H9 (cell line): ENCODE measurements around the gene PKP3. TPM values are rescaled to one million over a fixed set of nuclear protein-coding genes. Genes with fewer than 3 reads are reported as not detected.

Experiments
- DNase-seq: peaks from one replicate; pipeline ENCODE4 v3.0.0-alpha.2; 2017
- H2AFZ ChIP-seq: one replicate; pipeline ENCODE4 v1.6.1; 2013; ENCODE audit warnings: mild to moderate bottlenecking, low read length, control low read depth, moderate library complexity
- H2AK5ac ChIP-seq: 2 replicates; pipeline ENCODE4 v1.6.1; 2013; ENCODE audit warnings: low read length, control low read depth, mixed read lengths; ENCODE audit not compliant: insufficient read length
- H2BK120ac ChIP-seq: one replicate; pipeline ENCODE4 v1.6.1; 2013; ENCODE audit warnings: low read depth, mild to moderate bottlenecking, low read length, control low read depth, inconsistent platforms; ENCODE audit not compliant: poor library complexity, severe bottlenecking
- H2BK12ac ChIP-seq: 2 replicates; pipeline ENCODE4 v1.6.1; 2013; ENCODE audit warnings: low read length, control low read depth, mixed read lengths, low read depth; ENCODE audit not compliant: insufficient read length
- H2BK15ac ChIP-seq: 2 replicates; pipeline ENCODE4 v1.6.1; 2013; ENCODE audit warnings: low read depth, low read length, control low read depth
- H2BK20ac ChIP-seq: one replicate; pipeline ENCODE4 v1.6.1; 2013; ENCODE audit warnings: low read depth, mild to moderate bottlenecking, low read length, control low read depth, inconsistent platforms; ENCODE audit not compliant: poor library complexity, severe bottlenecking
- H2BK5ac ChIP-seq: 2 replicates; pipeline ENCODE4 v1.6.1; 2013; ENCODE audit warnings: low read length, control low read depth, mixed read lengths; ENCODE audit not compliant: insufficient read length
- H3K14ac ChIP-seq: 2 replicates; pipeline ENCODE4 v1.6.1; 2013; ENCODE audit warnings: low read length, control low read depth; ENCODE audit not compliant: insufficient read depth
- H3K18ac ChIP-seq: 2 replicates; pipeline ENCODE4 v1.6.1; 2013; ENCODE audit warnings: low read depth, mild to moderate bottlenecking, mixed read lengths, low read length, control low read depth; ENCODE audit not compliant: insufficient read length
- H3K23ac ChIP-seq: 2 replicates; pipeline ENCODE4 v1.6.1; 2013; ENCODE audit warnings: low read length, control low read depth, mixed read lengths, low read depth; ENCODE audit not compliant: insufficient read length
- H3K23me2 ChIP-seq: 2 replicates; pipeline ENCODE4 v1.6.1; 2013; ENCODE audit warnings: low read depth, mild to moderate bottlenecking, mixed read lengths, low read length, control low read depth; ENCODE audit not compliant: insufficient read length, poor library complexity, severe bottlenecking
- H3K27ac ChIP-seq: 2 replicates; pipeline ENCODE4 v1.5.1; 2013; ENCODE audit warnings: low read length, control low read depth, mixed read lengths, low read depth; ENCODE audit not compliant: insufficient read length
- H3K27me3 ChIP-seq: 2 replicates; pipeline ENCODE4 v1.6.1; 2013; ENCODE audit warnings: low read length, control low read depth, inconsistent platforms; ENCODE audit not compliant: insufficient read depth
- H3K4ac ChIP-seq: 2 replicates; pipeline ENCODE4 v1.6.1; 2013; ENCODE audit warnings: low read depth, mild to moderate bottlenecking, control low read depth, inconsistent platforms, low read length, moderate library complexity
- H3K4me1 ChIP-seq: 2 replicates; pipeline ENCODE4 v1.6.1; 2013; ENCODE audit warnings: low read length, control low read depth, inconsistent platforms; ENCODE audit not compliant: insufficient read depth
- H3K4me2 ChIP-seq: 2 replicates; pipeline ENCODE4 v1.6.1; 2013; ENCODE audit warnings: low read length, control low read depth, mixed read lengths; ENCODE audit not compliant: insufficient read length, insufficient read depth
- H3K56ac ChIP-seq: 2 replicates; pipeline ENCODE4 v1.6.1; 2013; ENCODE audit warnings: low read depth, mild to moderate bottlenecking, mixed read lengths, low read length, control low read depth; ENCODE audit not compliant: insufficient read length
- H3K79me1 ChIP-seq: 2 replicates; pipeline ENCODE4 v1.6.1; 2013; ENCODE audit warnings: low read depth, mild to moderate bottlenecking, moderate library complexity, low read length, control low read depth, inconsistent platforms; ENCODE audit not compliant: insufficient read depth, poor library complexity, severe bottlenecking
- H3K79me2 ChIP-seq: 2 replicates; pipeline ENCODE4 v1.6.1; 2013; ENCODE audit warnings: low read length, control low read depth, inconsistent platforms; ENCODE audit not compliant: insufficient read depth
- H3K9ac ChIP-seq: 2 replicates; pipeline ENCODE4 v1.6.1; 2013; ENCODE audit warnings: low read length, control low read depth, mixed read lengths; ENCODE audit not compliant: insufficient read length; ENCODE audit errors: extremely low read depth
- H3K9me3 ChIP-seq: one replicate; pipeline ENCODE4 v1.6.1; 2013; ENCODE audit warnings: low read depth, low read length, inconsistent platforms; ENCODE audit not compliant: control insufficient read depth
- H3T11ph ChIP-seq: one replicate; pipeline ENCODE4 v1.6.1; 2013; ENCODE audit warnings: mild to moderate bottlenecking, low read length, control low read depth, inconsistent platforms
- H4K20me1 ChIP-seq: one replicate; pipeline ENCODE4 v1.6.1; 2013; ENCODE audit not compliant: control insufficient read depth, insufficient read length, insufficient read depth
- H4K5ac ChIP-seq: 2 replicates; pipeline ENCODE4 v1.6.1; 2013; ENCODE audit warnings: low read depth, mild to moderate bottlenecking, mixed read lengths, low read length, control low read depth; ENCODE audit not compliant: insufficient read length
- H4K8ac ChIP-seq: replicated peaks from 2 replicates; pipeline ENCODE4 v1.6.1; 2013; ENCODE audit warnings: low read length, control low read depth, mixed read lengths, low read depth; ENCODE audit not compliant: insufficient read length
- H4K91ac ChIP-seq: 2 replicates; pipeline ENCODE4 v1.6.1; 2013; ENCODE audit warnings: low read depth, mild to moderate bottlenecking, moderate library complexity, mixed read lengths, low read length, control low read depth; ENCODE audit not compliant: insufficient read length
- H3K27ac Mint-ChIP-seq, 3 experiments: 2 replicates in 2 of 3; 3 replicates in 1 of 3; pipeline ENCODE4 v1.8.0; 2020 to 2021; ENCODE audit warnings: mixed read lengths in 3 of 3, mild to moderate bottlenecking in 1 of 3, moderate library complexity in 1 of 3
- H3K27me3 Mint-ChIP-seq: 2 replicates; pipeline ENCODE4 v1.8.0; 2021; ENCODE audit warnings: low read depth, mild to moderate bottlenecking, moderate library complexity, mixed read lengths
- H3K36me3 Mint-ChIP-seq, 3 experiments: 2 replicates in 2 of 3; 3 replicates in 1 of 3; pipeline ENCODE4 v1.8.0; 2020 to 2021; ENCODE audit warnings: low read depth in 3 of 3, mixed read lengths in 3 of 3; ENCODE audit not compliant: insufficient read depth in 1 of 3
- H3K4me1 Mint-ChIP-seq, 2 experiments: 2 replicates each; pipeline ENCODE4 v1.8.0; 2020; ENCODE audit warnings: mixed read lengths in 2 of 2
- H3K4me3 Mint-ChIP-seq, 2 experiments: 2 replicates in 1 of 2; 3 replicates in 1 of 2; pipeline ENCODE4 v1.8.0; 2020 to 2021; ENCODE audit warnings: mild to moderate bottlenecking in 2 of 2, mixed read lengths in 2 of 2, moderate library complexity in 1 of 2
- H3K9me3 Mint-ChIP-seq, 2 experiments: 2 replicates in 1 of 2; 3 replicates in 1 of 2; pipeline ENCODE4 v1.8.0; 2020; ENCODE audit warnings: mild to moderate bottlenecking in 2 of 2, mixed read lengths in 2 of 2, moderate library complexity in 1 of 2
- WGBS: extraction: QIAGEN DNeasy Blood & Tissue Kit; methylation state at CpG from one replicate; pipeline ENCODE4 v1.1.7; 2013; ENCODE audit warnings: missing lambda C conversion rate, low lambda C conversion rate, mixed read lengths; ENCODE audit not compliant: insufficient read length; ENCODE audit errors: extremely low coverage; 5-methylcytosine and 5-hydroxymethylcytosine counted together
- total RNA-seq: library from RNA; stranded (reverse); gene quantifications from 2 replicates; pipeline ENCODE4 v1.2.1, GENCODE V29; 2021
- TF ChIP-seq, protein P1 (sequence below): fragments of 200-600 bp; sonication (generic); conservative IDR thresholded peaks from 3 replicates; pipeline ENCODE4 v1.8.0; 2021; ENCODE audit warnings: antibody characterized with exemption, mild to moderate bottlenecking

Gene PKP3
- total RNA-seq, 1 experiment from 2014 or later: 41.7 TPM

DNA sequence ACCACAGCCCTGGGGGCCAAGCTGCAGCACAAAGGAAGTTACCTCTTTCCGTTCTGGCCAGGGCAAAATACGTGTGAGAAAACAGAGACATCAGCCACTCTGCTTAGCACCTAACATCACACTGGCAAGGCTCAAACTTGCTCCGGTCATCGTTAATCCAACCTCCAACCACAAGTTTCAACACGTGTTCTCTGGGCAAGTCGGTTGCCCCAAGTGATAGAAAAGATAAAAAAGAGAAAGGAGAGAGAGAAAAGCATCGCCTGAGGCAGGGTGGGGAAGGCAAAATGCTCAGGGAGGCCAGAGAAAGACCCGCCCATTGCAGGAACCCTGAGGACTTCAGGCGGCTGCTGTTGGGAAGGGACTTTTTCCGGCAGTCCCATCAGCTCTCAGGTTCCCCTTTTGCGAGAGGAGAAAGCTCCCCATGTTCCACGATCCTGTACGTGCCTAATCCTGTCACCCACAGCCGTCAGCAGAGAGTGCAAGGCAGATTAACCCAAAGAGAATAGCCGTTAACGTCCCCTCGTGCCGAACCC, 43.2 kb upstream of the PKP3 start:
- no peak overlapping the region for H4K8ac ChIP-seq
- no peak overlapping the region for H3K4me3 Mint-ChIP-seq
- peaks cover 28 to 42% of the 10 kb centered on the region in 2 experiments for H3K4me1 Mint-ChIP-seq
- H3K4me1 ChIP-seq: no peaks in the 10 kb centered on the region
- no peak overlapping the region for H3K14ac ChIP-seq
- H4K5ac ChIP-seq: no peak overlapping the region
- TF ChIP-seq, protein P1, sequence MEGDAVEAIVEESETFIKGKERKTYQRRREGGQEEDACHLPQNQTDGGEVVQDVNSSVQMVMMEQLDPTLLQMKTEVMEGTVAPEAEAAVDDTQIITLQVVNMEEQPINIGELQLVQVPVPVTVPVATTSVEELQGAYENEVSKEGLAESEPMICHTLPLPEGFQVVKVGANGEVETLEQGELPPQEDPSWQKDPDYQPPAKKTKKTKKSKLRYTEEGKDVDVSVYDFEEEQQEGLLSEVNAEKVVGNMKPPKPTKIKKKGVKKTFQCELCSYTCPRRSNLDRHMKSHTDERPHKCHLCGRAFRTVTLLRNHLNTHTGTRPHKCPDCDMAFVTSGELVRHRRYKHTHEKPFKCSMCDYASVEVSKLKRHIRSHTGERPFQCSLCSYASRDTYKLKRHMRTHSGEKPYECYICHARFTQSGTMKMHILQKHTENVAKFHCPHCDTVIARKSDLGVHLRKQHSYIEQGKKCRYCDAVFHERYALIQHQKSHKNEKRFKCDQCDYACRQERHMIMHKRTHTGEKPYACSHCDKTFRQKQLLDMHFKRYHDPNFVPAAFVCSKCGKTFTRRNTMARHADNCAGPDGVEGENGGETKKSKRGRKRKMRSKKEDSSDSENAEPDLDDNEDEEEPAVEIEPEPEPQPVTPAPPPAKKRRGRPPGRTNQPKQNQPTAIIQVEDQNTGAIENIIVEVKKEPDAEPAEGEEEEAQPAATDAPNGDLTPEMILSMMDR: no peak
- no peak overlapping the region for H3K9ac ChIP-seq
- no peaks in the 10 kb centered on the region for H4K20me1 ChIP-seq
- no peak overlapping the region for H3K18ac ChIP-seq
- no peaks in the 10 kb centered on the region for H3K23me2 ChIP-seq
- no peak overlapping the region for H2BK15ac ChIP-seq
- no peak for DNase-seq
- H3K27me3 Mint-ChIP-seq: peaks cover 13% of the 10 kb centered on the region
- no peaks in the 10 kb centered on the region for H3K79me2 ChIP-seq
- H2BK120ac ChIP-seq: no peak overlapping the region
- no peaks in the 10 kb centered on the region for H3K79me1 ChIP-seq
- no peak overlapping the region for H3K56ac ChIP-seq
- H3K27ac ChIP-seq: no peak overlapping the region
- H3T11ph ChIP-seq: no peak overlapping the region
- H3K27me3 ChIP-seq: no peaks in the 10 kb centered on the region
- peaks cover 0 to 7% (median 0%) of the 10 kb centered on the region in 3 experiments; a peak in 1 of 7 replicates for H3K36me3 Mint-ChIP-seq
- H4K91ac ChIP-seq: no peak overlapping the region
- H3K9me3 ChIP-seq: no peaks in the 10 kb centered on the region
- H3K27ac Mint-ChIP-seq: peak overlapping the region in 1 of 3 experiments; percentile 5; a peak in 1 of 7 replicates
- no peak overlapping the region for H2BK5ac ChIP-seq
- no peak overlapping the region for H3K23ac ChIP-seq
- no peak overlapping the region for H3K4ac ChIP-seq
- WGBS: no CpG with 5 or more reads among the region's 18 CpGs
- no peak overlapping the region for H2BK20ac ChIP-seq
- H2AFZ ChIP-seq: no peak overlapping the region
- no peak overlapping the region for H2BK12ac ChIP-seq
- no peak overlapping the region for H2AK5ac ChIP-seq
- no peak overlapping the region for H3K4me2 ChIP-seq
- peaks cover 2 to 6% of the 10 kb centered on the region in 2 experiments; a peak in 3 of 5 replicates for H3K9me3 Mint-ChIP-seq
